NCI-H82 treated with DMSO at 0.1 percent for 48 hours (cell line): ENCODE data around the gene RC3H2.
A peak's percentile ranks its signal among the peaks of the same experiment; 100 is the strongest.
"Not testable (repeated sequence)": the region's sequence is repeated elsewhere in the genome, so short reads cannot be mapped to it uniquely, and the experiment has no call there.

Source experiments
- DNase-seq: peaks from one replicate; lab custom pipeline; 2025; ENCODE audit not compliant: unreplicated experiment; lab: John Stamatoyannopoulos, UW

Gene RC3H2

GRCh38 chr9:122810306-122810946, 94.7 kb downstream of the RC3H2 start:
- DNase-seq, result peak; percentile 69

GRCh38 chr9:122809261-122809660, 95.9 kb downstream of the RC3H2 start:
- DNase-seq, result not testable (repeated sequence)

- no peak for DNase-seq
Observed at GRCh38 chr9:122808141-122808540, 97.0 kb downstream of the RC3H2 start.

- DNase-seq, result no peak
Observed at GRCh38 chr9:122807271-122807900, 97.8 kb downstream of the RC3H2 start.

GRCh38 chr9:122806661-122807060, 98.5 kb downstream of the RC3H2 start:
- DNase-seq, result no peak

- no peak for DNase-seq
Observed at GRCh38 chr9:122800066-122801060, 104.8 kb downstream of the RC3H2 start, which contains the start of gene OR1K1. Gene OR1K1, plus strand, starts transcription at chr9:122800123. Its CDS starts 0 bp downstream, at chr9:122800123.

- no peak for DNase-seq
Observed at GRCh38 chr9:122797316-122798063, 107.7 kb downstream of the RC3H2 start.
